Ovary (tissue), 9 donors: ENCODE results near the gene ST6GAL1. TPM values are rescaled to one million over a fixed set of nuclear protein-coding genes. Genes with fewer than 3 reads are reported as not detected.

Experiments
- DNase-seq, 5 donors: peaks; one replicate each; pipeline ENCODE4 v3.0.0-alpha.2; 2019 to 2020
- H3K27ac ChIP-seq, 2 donors: fragments of 200-600 bp; one replicate each; pipeline versions ENCODE4 v1.5.1 to v1.8.0; 2019 to 2022
- H3K27me3 ChIP-seq: fragments of 200-600 bp; one replicate; pipeline ENCODE4 v1.8.0; 2022
- H3K36me3 ChIP-seq: fragments of 200-600 bp; sonication (generic); one replicate; pipeline ENCODE4 v1.5.1; 2019
- H3K4me1 ChIP-seq: one replicate; pipeline ENCODE4 v1.8.1; 2013; ENCODE audit warnings: mild to moderate bottlenecking, moderate library complexity; ENCODE audit not compliant: insufficient read depth
- H3K4me3 ChIP-seq: fragments of 200-600 bp; sonication (generic); one replicate; pipeline ENCODE4 v1.5.1; 2017
- H3K9me3 ChIP-seq, 2 donors: fragments of 200-600 bp in 1 of 2; sonication (generic) in 1 of 2; one replicate each; pipeline versions ENCODE4 v1.5.1 to v1.8.1; 2013 to 2019; ENCODE audit warnings: mild to moderate bottlenecking in 1 of 2, moderate library complexity in 1 of 2
- CTCF ChIP-seq, 3 donors: fragments of 450-650 bp in 2 of 3; fragments of 200-600 bp in 1 of 3; IDR thresholded peaks; one replicate each; pipeline versions ENCODE4 v1.5.1 to v1.8.0; 2016 to 2022; ENCODE audit warnings: antibody characterized with exemption in 3 of 3, mild to moderate bottlenecking in 1 of 3
- EP300 ChIP-seq: sonication (generic); formaldehyde crosslinking; IDR thresholded peaks from one replicate; pipeline ENCODE4 v1.6.1; 2017; ENCODE audit warnings: antibody characterized with exemption
- POLR2A ChIP-seq: fragments of 450-650 bp; IDR thresholded peaks from one replicate; pipeline ENCODE4 v1.6.1; 2017; ENCODE audit warnings: antibody characterized with exemption, mild to moderate bottlenecking, moderate library complexity
- WGBS, 3 donors: extraction: QIAGEN DNeasy Blood & Tissue Kit in 1 of 3; methylation state at CpG; one replicate each; pipeline versions ENCODE4 v1.1.5 to v1.1.7; 2013 to 2017; 5-methylcytosine and 5-hydroxymethylcytosine counted together
- intact Hi-C, 4 donors: fragments of 100-400 bp; cut with DNase I; formaldehyde crosslinking; loops; one replicate each; pipeline versions ENCODE4 v1.11.0 to v1.15.1; 2022 to 2023
- polyA plus RNA-seq, 2 donors: library from polyadenylated mRNA; stranded (reverse); fragments of 200-250 nt in 1 of 2; fragments of 350-450 nt in 1 of 2; fragmentation: Illumina TruSeq in 1 of 2; extraction: RNeasy Lipid Tissue Mini Kit (QIAGEN cat#74804) in 1 of 2; gene quantifications; one replicate each; pipeline ENCODE4 v1.2.3, GENCODE V29; 2013 to 2014
- total RNA-seq, 7 donors: library from RNA; depleted of rRNA in 2 of 7; stranded (reverse); fragments of >200 nt in 2 of 7; fragmentation: NEBNext Ultra II Directional in 3 of 7; extraction: Animal tissue kit (Norgen Biotek cat#: 25700) in 3 of 7; gene quantifications; one replicate each; pipeline versions ENCODE4 v1.1.0 to v1.2.4, GENCODE V29; 2016 to 2023
- donor health status: DM: no; HTN: no; CAD: no; lungs with moderate emphysema.
- donor health status: DM: no; HTN: no; CAD: no.
- donor health status: Bipolar disorder and iron deficiency.
- donor health status: DM: yes; HTN: yes; CAD: no.
- donor health status: DM: no; HTN: no; CAD: no.
- donor health status: DM: yes; HTN: yes; CAD: no.

ST6GAL1 gene
- total and polyA plus RNA-seq, 9 donors = 10.6 to 55.2 (median 28.1) TPM

- TF ChIP-seq CTCF (IDR thresholded peaks at IDR 0.05) (no peak), EP300 (no peak), POLR2A (no peak)
- no peaks in the 10 kb centered on the region for H3K4me1 ChIP-seq
- no peaks in the 10 kb centered on the region for H3K27me3 ChIP-seq
- intact Hi-C loops = no loop called here
- H3K4me3 ChIP-seq = no peak overlapping the region
- no peaks in the 10 kb centered on the region for H3K9me3 ChIP-seq
- no peaks in the 10 kb centered on the region for H3K36me3 ChIP-seq
- H3K27ac ChIP-seq = no peak overlapping the region
- DNase-seq = no peak
- WGBS, 3 donors = 69 to 76% (median 71%) methylated on average over 1 of the region's 1 CpG
Observed at GRCh38 chr3:186971578-186971977, 41.3 kb downstream of the ST6GAL1 start.

GRCh38 chr3:186973702-186974101 lies 43.4 kb downstream of the ST6GAL1 start:
- H3K27ac ChIP-seq = no peak overlapping the region
- no peak for DNase-seq
- no peaks in the 10 kb centered on the region for H3K27me3 ChIP-seq
- intact Hi-C loops = no loop called here
- WGBS, 3 donors = 88 to 95% (median 94%) methylated on average over 7 of the region's 7 CpGs
- H3K4me3 ChIP-seq = no peak overlapping the region
- no peaks in the 10 kb centered on the region for H3K36me3 ChIP-seq
- peaks cover 3% of the 10 kb centered on the region for H3K4me1 ChIP-seq
- H3K9me3 ChIP-seq = no peaks in the 10 kb centered on the region
- TF ChIP-seq POLR2A (no peak), CTCF (IDR thresholded peaks at IDR 0.05) (no peak), EP300 (no peak)

GRCh38 chr3:186974824-186975313 lies 44.5 kb downstream of the ST6GAL1 start:
- TF ChIP-seq EP300 (no peak), POLR2A (no peak)
- H3K9me3 ChIP-seq = no peaks in the 10 kb centered on the region
- H3K4me3 ChIP-seq = no peak overlapping the region
- no peak overlapping the region for H3K27ac ChIP-seq
- DNase-seq = no peak
- no peaks in the 10 kb centered on the region for H3K36me3 ChIP-seq
- intact Hi-C loops = loop anchor here in 1 of 4 donors (5.0 kb wide), 1 partner anchor 43 kb away; the partner anchor contains the start of gene ST6GAL1
- H3K4me1 ChIP-seq = peaks cover 3% of the 10 kb centered on the region
- H3K27me3 ChIP-seq = no peaks in the 10 kb centered on the region
- WGBS, 3 donors = 58 to 63% (median 61%) methylated on average over 9 of the region's 9 CpGs

- DNase-seq = no peak
- H3K27ac ChIP-seq = no peak overlapping the region
- WGBS, 3 donors = 88 to 93% (median 88%) methylated on average over 6 of the region's 6 CpGs
- H3K4me3 ChIP-seq = no peak overlapping the region
- intact Hi-C loops = loop anchor here in 1 of 4 donors (5.0 kb wide), 1 partner anchor 43 kb away; the partner anchor contains the start of gene ST6GAL1
- no peaks in the 10 kb centered on the region for H3K36me3 ChIP-seq
- no peaks in the 10 kb centered on the region for H3K27me3 ChIP-seq
- no peak for TF ChIP-seq EP300
- no peak for TF ChIP-seq CTCF (IDR thresholded peaks at IDR 0.05)
- no peak for TF ChIP-seq POLR2A
- peaks cover 3% of the 10 kb centered on the region for H3K4me1 ChIP-seq
- H3K9me3 ChIP-seq = no peaks in the 10 kb centered on the region
Observed at GRCh38 chr3:186975726-186976125, 45.4 kb downstream of the ST6GAL1 start.
